Inflammatory macrophage treated with lipopolysaccharide for 4 hours (primary cell): ENCODE data around the gene PSMA6.
"Not testable (repeated sequence)": the region's sequence is repeated elsewhere in the genome, so short reads cannot be mapped to it uniquely, and the experiment has no call there.

Source experiments
- DNase-seq: peaks from one replicate; pipeline ENCODE4 v3.0.0-alpha.2; 2020

PSMA6 gene

GRCh38 chr14:35292051-35292769 lies at the start of gene PSMA6:
TSS of gene PSMA6 (plus strand) at chr14:35292382. CDS start at chr14:35292477, 95 bp downstream.
- peak; percentile 100 for DNase-seq

GRCh38 chr14:35242599-35243311 lies 49.4 kb upstream of the PSMA6 start:
- DNase-seq: no peak

- DNase-seq: peak; percentile 63
Measured at GRCh38 chr14:35243956-35244355, 48.2 kb upstream of the PSMA6 start.

GRCh38 chr14:35244542-35244941 lies 47.6 kb upstream of the PSMA6 start:
- DNase-seq: no peak

GRCh38 chr14:35245051-35245450 lies 47.1 kb upstream of the PSMA6 start:
- no peak for DNase-seq

GRCh38 chr14:35247777-35248475 lies 44.3 kb upstream of the PSMA6 start:
- DNase-seq: no peak

- DNase-seq: no peak
Measured at GRCh38 chr14:35248476-35248788, 43.8 kb upstream of the PSMA6 start.

- DNase-seq: no peak
Measured at GRCh38 chr14:35250319-35250718, 41.9 kb upstream of the PSMA6 start.

- no peak for DNase-seq
Measured at GRCh38 chr14:35252451-35252868, 39.7 kb upstream of the PSMA6 start.

GRCh38 chr14:35253056-35253455 lies 39.1 kb upstream of the PSMA6 start:
- DNase-seq: not testable (repeated sequence)

- not testable (repeated sequence) for DNase-seq
Measured at GRCh38 chr14:35254034-35254622, 38.1 kb upstream of the PSMA6 start.

- DNase-seq: peak; percentile 79
Measured at GRCh38 chr14:35254736-35255135, 37.4 kb upstream of the PSMA6 start.

GRCh38 chr14:35255711-35256110 lies 36.5 kb upstream of the PSMA6 start:
- DNase-seq: peak; percentile 21

- no peak for DNase-seq
Measured at GRCh38 chr14:35257809-35258208, 34.4 kb upstream of the PSMA6 start.

- no peak for DNase-seq
Measured at GRCh38 chr14:35258420-35258819, 33.8 kb upstream of the PSMA6 start.

- peak; percentile 24 for DNase-seq
Measured at GRCh38 chr14:35261774-35262173, 30.4 kb upstream of the PSMA6 start.

- no peak for DNase-seq
Measured at GRCh38 chr14:35262436-35262835, 29.7 kb upstream of the PSMA6 start.

GRCh38 chr14:35268946-35269345 lies 23.2 kb upstream of the PSMA6 start:
- DNase-seq: no peak

GRCh38 chr14:35274805-35275204 lies 17.4 kb upstream of the PSMA6 start:
- DNase-seq: no peak

- DNase-seq: no peak
Measured at GRCh38 chr14:35277179-35277578, 15.0 kb upstream of the PSMA6 start.

GRCh38 chr14:35279369-35279768 lies 12.8 kb upstream of the PSMA6 start:
- no peak for DNase-seq

- no peak for DNase-seq
Measured at GRCh38 chr14:35281341-35281740, 10.8 kb upstream of the PSMA6 start.

GRCh38 chr14:35284506-35284905 lies 7.7 kb upstream of the PSMA6 start:
- no peak for DNase-seq
